Measurements from ENCODE around the gene ENTPD6.

Gene ENTPD6

DNA sequence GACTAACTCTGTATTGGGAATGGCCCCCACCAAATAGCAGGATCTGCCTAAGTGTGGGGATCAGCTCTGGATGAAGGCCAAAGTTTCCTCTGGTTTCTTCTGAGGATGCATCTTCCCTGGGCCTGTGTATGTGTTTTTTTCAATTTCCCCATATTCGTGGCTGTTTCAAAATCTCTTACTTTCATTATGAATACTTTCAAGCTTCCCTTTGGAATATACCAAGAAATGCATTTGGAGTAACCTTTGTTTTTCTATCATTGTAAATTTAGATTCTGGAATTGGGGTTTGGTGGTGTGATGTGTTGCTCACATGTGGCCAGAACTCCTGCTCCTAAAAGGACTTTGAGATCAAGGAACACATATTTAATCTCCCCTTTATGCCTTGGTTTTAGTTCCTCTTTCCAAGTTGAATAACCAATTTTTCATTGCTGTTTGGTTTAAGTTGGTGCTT is 8.4 kb downstream of the ENTPD6 start:
- Mint-ChIP-seq H3K9me3 (peaks cover 3% of the 10 kb centered on the region), H3K36me3 (ENCODE audit: low read depth) (peaks cover 8% of the 10 kb centered on the region), H3K4me3 (no peak overlapping the region), H3K27ac (no peak overlapping the region), H3K4me1 (peaks cover 19% of the 10 kb centered on the region), H3K27me3 (ENCODE audit: low read depth) (no peaks in the 10 kb centered on the region)
- TF ChIP-seq, protein P1, sequence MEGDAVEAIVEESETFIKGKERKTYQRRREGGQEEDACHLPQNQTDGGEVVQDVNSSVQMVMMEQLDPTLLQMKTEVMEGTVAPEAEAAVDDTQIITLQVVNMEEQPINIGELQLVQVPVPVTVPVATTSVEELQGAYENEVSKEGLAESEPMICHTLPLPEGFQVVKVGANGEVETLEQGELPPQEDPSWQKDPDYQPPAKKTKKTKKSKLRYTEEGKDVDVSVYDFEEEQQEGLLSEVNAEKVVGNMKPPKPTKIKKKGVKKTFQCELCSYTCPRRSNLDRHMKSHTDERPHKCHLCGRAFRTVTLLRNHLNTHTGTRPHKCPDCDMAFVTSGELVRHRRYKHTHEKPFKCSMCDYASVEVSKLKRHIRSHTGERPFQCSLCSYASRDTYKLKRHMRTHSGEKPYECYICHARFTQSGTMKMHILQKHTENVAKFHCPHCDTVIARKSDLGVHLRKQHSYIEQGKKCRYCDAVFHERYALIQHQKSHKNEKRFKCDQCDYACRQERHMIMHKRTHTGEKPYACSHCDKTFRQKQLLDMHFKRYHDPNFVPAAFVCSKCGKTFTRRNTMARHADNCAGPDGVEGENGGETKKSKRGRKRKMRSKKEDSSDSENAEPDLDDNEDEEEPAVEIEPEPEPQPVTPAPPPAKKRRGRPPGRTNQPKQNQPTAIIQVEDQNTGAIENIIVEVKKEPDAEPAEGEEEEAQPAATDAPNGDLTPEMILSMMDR (IDR thresholded peaks at IDR 0.05; ENCODE audit: unreplicated experiment in 3 of 3) = no peak

DNA sequence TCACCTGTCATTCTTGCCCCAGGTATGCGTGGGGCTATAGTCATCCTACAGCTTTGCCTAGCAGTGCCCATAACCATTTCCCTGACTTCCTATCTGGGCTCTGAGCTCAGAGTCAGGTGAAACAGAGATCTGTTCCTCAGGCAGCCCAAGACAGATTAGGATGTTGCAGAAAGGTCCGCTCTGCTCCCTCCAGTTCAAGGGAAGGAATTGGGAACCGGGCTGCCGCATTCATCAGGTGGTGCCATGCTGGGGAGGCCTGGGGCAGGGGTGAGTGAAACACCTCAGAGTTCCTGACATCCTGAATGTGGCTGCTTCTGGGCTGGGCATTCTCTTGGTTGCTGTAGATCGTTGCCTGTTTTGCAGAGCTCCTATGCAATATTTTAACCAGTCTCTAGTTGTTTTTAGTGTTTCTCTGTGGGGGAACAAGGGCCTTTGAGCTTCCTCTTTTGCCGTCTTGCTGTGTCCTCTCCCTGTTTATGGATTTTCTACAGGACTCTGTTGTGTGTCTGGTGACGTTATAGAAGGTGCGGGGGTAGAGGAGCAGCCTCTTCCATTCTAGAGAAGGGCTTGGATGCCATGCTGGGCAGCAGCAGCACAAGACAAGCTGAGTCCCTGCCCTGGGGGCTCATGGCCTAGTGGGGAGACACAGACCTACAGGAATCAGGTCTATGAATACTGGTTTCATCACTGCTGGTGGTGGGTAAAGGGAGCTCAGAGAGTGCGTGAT is 9.2 kb downstream of the ENTPD6 start:
- Mint-ChIP-seq H3K36me3 (ENCODE audit: low read depth) (peaks cover 9% of the 10 kb centered on the region), H3K27ac (peak overlapping the region in 1 of 3 experiments; percentile 2), H3K27me3 (ENCODE audit: low read depth) (no peaks in the 10 kb centered on the region), H3K4me1 (peaks cover 11% of the 10 kb centered on the region), H3K4me3 (no peak overlapping the region), H3K9me3 (peaks cover 3% of the 10 kb centered on the region)
- TF ChIP-seq, protein P1 (IDR thresholded peaks at IDR 0.05; ENCODE audit: unreplicated experiment in 3 of 3) = no peak

DNA sequence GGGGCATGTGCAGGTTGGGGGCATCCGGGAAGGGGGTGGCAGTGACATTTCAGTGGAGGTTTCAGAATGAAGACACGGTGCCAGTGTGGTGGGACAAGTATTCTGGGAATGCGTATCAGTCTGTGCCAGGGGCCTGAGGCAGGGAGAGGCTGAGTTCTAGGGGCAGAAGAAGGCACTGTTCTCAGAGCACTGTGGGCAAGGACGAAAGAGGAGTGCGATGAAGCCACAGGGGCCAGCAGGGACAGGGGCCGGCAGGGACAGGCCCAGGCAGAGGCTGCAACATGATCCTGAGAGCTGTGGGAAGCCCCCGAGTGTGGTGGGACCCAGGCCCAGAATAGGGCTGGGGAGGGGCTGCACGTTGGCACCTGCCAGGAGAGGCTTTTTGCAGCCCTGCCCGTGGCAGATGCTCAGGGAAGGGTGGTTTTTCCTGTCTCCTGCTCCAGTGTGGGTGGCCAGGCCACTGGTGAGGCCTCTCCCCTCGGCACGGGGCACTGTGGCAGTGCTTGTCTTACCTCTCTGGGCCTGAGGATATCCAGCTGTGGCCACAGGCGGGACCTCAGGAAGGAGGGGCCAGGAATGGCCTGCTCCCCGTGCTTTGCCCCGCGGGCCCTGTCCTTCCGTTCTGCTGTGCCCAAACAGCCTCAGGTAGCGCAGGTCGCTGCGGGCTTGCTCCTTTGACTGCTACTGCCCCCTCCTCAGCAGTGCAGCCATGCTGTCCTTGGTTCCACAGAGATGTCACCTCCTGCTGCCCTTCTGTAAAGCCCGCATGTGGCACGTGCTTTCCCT is 10.0 kb downstream of the ENTPD6 start:
- Mint-ChIP-seq H3K9me3 (peaks cover 3% of the 10 kb centered on the region), H3K27ac (peak overlapping the region in 1 of 3 experiments; percentile 2), H3K4me1 (peaks cover 8% of the 10 kb centered on the region), H3K27me3 (ENCODE audit: low read depth) (no peaks in the 10 kb centered on the region), H3K36me3 (ENCODE audit: low read depth) (peaks cover 13% of the 10 kb centered on the region), H3K4me3 (no peak overlapping the region)
- TF ChIP-seq, protein P1 (IDR thresholded peaks at IDR 0.05; ENCODE audit: unreplicated experiment in 3 of 3) = no peak

DNA sequence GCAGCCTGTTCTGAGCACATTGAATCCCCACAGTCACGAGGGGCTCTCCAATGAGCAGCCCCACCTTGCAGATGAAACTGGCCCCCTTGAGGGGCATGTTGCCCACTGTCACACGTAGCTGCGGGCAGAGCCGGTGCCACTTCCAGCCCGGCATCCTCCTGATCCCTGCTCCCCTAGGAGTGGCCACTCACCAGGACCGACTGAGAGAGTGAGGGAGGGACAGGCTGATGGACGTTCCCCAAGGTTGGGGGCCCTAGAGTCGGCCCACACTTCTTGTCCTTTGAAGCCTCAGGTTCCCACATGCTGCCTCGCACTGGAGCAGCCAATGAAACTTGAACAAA is 10.5 kb downstream of the ENTPD6 start:
- peaks cover 8% of the 10 kb centered on the region for H3K4me1 Mint-ChIP-seq

DNA sequence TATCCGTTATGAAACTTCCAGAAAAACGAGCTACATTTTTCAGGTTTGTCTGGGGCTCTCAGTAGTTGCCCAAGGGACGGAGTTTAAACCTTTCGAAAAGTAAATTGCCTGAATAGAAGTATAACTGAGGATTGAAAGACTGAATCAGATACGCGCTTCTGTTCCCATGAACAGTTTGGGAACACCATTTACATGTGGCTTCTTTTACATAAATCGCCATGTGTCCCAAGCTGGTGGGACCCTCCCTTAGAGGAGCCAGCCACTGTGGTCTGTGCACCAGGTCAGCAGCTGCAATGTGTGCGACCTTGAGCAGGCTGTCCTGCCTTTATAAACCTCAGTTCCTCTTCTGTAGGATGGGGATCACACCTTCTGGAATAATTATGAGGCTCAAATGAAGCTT is 11.0 kb downstream of the ENTPD6 start:
- Mint-ChIP-seq H3K4me3 (no peak overlapping the region), H3K9me3 (peaks cover 3% of the 10 kb centered on the region), H3K36me3 (ENCODE audit: low read depth) (peaks cover 17% of the 10 kb centered on the region), H3K4me1 (peaks cover 8% of the 10 kb centered on the region), H3K27me3 (ENCODE audit: low read depth) (no peaks in the 10 kb centered on the region), H3K27ac (no peak overlapping the region)
- TF ChIP-seq, protein P1 (IDR thresholded peaks at IDR 0.05; ENCODE audit: unreplicated experiment in 3 of 3) = no peak

More for the DNA sequence above, 10.5 kb downstream of the ENTPD6 start:
- Mint-ChIP-seq H3K27ac (no peak overlapping the region), H3K36me3 (ENCODE audit: low read depth) (peaks cover 13% of the 10 kb centered on the region), H3K9me3 (peaks cover 3% of the 10 kb centered on the region), H3K4me3 (no peak overlapping the region), H3K27me3 (ENCODE audit: low read depth) (no peaks in the 10 kb centered on the region)
- TF ChIP-seq, protein P1 (IDR thresholded peaks at IDR 0.05; ENCODE audit: unreplicated experiment in 3 of 3) = no peak

Measured in nephron (organoid).